ENCODE results near the gene ADGRG3.

DNA sequence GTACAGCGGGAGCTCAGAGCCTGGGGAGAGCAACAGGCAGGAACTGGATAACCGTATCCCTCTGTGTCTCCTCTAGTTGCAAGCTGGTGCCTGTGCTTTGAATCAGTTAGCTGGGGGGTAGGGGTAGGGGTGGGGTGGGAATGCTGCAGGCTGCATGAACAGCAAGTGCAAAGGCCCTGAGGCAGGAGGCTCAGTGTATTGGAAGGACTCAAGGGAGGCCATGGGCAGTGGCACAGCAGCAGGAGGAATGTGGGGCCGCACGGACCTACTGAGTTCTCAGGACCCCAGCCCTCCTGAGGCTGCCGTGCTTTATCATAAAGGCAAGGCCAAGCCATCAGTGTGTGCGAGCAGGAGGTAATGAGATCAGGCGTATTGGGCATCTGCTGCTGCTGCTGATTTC is 70.7 kb downstream of the ADGRG3 start:
- TF ChIP-seq, protein P1, sequence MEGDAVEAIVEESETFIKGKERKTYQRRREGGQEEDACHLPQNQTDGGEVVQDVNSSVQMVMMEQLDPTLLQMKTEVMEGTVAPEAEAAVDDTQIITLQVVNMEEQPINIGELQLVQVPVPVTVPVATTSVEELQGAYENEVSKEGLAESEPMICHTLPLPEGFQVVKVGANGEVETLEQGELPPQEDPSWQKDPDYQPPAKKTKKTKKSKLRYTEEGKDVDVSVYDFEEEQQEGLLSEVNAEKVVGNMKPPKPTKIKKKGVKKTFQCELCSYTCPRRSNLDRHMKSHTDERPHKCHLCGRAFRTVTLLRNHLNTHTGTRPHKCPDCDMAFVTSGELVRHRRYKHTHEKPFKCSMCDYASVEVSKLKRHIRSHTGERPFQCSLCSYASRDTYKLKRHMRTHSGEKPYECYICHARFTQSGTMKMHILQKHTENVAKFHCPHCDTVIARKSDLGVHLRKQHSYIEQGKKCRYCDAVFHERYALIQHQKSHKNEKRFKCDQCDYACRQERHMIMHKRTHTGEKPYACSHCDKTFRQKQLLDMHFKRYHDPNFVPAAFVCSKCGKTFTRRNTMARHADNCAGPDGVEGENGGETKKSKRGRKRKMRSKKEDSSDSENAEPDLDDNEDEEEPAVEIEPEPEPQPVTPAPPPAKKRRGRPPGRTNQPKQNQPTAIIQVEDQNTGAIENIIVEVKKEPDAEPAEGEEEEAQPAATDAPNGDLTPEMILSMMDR (IDR thresholded peaks at IDR 0.05; ENCODE audit: insufficient read depth, low read depth, low read length) = no peak
- no peak for TF ChIP-seq EZH2 (IDR thresholded peaks at IDR 0.05; ENCODE audit: insufficient read depth, low read length)
